AG09309 (cell line): Measurements from ENCODE around the gene UBA1.

Source experiments
- DNase-seq: peaks from one replicate; pipeline ENCODE4 v3.0.0-alpha.2; 2010; ENCODE audit warnings: low read depth
- H3K4me3 ChIP-seq: 2 replicates; pipeline ENCODE4 v1.5.1; 2011; ENCODE audit warnings: mild to moderate bottlenecking, low read depth, low read length, moderate library complexity; ENCODE audit not compliant: control insufficient read depth
- TF ChIP-seq, protein P1 (sequence below): IDR thresholded peaks from 2 replicates; pipeline ENCODE4 v1.5.1; 2011; ENCODE audit warnings: mild to moderate bottlenecking, low read depth, low read length, inconsistent platforms; ENCODE audit not compliant: insufficient read depth, control insufficient read depth; ENCODE audit errors: missing control alignments

Gene UBA1

DNA sequence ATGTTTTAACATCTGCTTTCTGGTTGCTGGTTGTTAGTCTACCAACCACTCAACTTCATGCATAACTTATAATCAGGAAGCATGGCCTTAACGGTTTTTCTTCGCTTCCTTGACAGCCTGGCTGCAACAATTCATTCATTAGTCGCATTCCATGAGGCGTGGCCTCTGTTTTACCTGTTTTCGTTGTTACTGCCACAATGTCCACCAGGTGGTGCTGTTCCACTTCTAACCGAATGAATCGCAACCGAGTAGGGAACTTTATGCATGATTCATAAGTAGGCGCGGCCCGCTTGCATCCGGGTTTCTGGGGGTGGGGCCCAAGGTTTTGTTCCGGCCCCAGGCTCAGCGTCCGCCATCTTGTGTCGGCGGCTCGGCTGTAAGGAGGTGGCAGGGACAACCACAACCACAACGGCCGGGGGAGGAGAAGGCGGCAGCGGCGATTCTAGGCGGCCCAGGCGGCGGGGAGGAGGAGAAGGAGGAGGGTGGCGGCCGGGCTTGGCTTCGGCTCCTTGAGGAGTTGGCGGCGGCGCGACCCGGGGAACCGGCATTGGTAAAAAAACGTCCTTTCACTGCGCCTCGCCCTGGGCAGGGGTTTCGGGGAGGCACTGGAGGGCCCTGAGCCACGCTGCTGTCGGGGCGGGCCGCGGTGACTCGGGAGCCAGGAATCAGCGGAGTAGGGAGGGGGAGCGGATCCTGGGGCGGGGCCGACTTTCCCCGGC, at the start of gene UBA1:
Gene UBA1 (plus strand): TSS at position 355 of the 719 bp plus-strand sequence. CDS start 4,974 bp downstream, outside the sequence.
- peak within 1 kb of the TSS; percentile 97 for H3K4me3 ChIP-seq
- peak; percentile 89 for DNase-seq
- TF ChIP-seq, protein P1, sequence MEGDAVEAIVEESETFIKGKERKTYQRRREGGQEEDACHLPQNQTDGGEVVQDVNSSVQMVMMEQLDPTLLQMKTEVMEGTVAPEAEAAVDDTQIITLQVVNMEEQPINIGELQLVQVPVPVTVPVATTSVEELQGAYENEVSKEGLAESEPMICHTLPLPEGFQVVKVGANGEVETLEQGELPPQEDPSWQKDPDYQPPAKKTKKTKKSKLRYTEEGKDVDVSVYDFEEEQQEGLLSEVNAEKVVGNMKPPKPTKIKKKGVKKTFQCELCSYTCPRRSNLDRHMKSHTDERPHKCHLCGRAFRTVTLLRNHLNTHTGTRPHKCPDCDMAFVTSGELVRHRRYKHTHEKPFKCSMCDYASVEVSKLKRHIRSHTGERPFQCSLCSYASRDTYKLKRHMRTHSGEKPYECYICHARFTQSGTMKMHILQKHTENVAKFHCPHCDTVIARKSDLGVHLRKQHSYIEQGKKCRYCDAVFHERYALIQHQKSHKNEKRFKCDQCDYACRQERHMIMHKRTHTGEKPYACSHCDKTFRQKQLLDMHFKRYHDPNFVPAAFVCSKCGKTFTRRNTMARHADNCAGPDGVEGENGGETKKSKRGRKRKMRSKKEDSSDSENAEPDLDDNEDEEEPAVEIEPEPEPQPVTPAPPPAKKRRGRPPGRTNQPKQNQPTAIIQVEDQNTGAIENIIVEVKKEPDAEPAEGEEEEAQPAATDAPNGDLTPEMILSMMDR, result peak; percentile 81

DNA sequence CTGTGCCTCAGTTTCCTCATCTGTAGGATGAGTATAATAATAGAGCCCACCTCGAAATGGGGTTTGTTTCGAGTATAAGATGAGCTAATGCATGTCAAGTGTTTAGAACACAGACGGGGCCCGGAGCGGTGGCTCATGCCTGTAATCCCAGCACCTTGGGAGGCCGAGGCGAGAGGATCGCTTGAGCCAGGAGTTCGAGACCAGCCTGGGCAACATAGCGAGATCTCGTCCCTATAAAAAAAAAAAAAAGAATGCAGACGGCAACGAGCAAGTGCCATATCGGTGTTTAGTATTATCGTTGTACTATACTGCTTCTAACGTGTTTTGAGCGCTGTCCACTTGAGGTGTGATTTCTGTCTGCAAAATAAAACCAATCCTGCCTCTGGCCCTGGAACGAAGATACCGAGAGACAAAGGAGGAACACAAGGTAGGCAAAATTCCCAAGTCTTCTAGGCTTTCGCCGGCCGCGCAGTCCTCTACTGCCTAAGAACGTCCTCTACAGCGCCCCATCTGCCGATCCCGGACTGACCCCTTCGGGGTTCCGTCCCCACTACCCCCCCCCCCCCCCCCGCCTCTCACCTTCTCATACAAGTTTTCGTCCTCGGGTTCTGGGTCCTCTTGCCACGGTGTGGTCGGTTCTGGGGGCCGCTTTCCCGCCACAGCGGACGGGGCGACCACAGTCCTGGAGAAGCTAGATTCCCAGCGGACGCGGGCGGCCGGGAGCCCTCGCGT, 49.6 kb upstream of the UBA1 start:
- TF ChIP-seq, protein P1, result no peak
- DNase-seq, result no peak
- H3K4me3 ChIP-seq, result peak overlapping the region; percentile 79

DNA sequence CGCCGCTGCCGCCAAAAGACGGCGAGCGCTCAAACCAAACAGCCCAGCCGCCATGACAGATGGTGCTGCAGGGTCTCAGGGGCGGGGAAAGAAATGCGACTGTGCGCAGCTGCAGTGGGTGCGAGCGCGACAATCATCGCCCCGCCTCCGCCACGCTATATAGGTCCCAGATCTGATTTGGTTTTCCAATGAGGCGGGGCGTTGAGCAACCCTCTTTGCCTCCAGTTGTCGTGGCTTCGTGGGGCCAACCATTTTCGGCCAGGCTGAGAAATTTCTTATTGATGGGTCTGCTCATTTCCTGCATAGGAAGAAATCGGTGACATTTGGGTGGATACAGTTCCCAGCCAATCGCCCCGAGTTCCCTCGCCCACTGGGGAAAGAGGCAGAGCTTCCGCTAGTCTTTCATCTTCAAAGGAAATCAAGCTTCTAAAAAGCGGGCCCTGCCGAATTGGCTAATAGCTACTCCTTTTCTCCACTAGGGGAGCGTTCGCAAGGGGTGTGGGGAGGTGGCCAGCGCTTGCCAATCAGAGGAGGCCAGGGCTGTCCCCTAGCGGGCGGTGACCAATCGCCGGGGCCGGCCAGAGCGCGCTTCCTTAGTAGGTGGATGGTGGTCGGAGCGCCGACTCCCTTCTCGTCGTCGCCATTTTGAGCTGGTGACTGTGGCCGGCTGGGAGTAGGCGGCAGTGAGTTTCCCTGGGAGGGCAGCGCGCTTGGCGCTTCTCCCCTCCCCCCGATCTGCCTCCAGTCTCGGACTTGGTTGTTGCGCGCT, 48.8 kb upstream of the UBA1 start, which contains the start of the genes NDUFB11 and RBM10:
Gene NDUFB11 (minus strand): TSS at position 77 of the 769 bp plus-strand sequence. CDS start 23 bp downstream, at position 54.
Gene RBM10 (plus strand): TSS at position 596 of the 769 bp plus-strand sequence. CDS start 2,261 bp downstream, outside the sequence.
- H3K4me3 ChIP-seq, result peak within 1 kb of the TSS; percentile 79
- peak; percentile 79 for DNase-seq
- TF ChIP-seq, protein P1, result peak; percentile 67

DNA sequence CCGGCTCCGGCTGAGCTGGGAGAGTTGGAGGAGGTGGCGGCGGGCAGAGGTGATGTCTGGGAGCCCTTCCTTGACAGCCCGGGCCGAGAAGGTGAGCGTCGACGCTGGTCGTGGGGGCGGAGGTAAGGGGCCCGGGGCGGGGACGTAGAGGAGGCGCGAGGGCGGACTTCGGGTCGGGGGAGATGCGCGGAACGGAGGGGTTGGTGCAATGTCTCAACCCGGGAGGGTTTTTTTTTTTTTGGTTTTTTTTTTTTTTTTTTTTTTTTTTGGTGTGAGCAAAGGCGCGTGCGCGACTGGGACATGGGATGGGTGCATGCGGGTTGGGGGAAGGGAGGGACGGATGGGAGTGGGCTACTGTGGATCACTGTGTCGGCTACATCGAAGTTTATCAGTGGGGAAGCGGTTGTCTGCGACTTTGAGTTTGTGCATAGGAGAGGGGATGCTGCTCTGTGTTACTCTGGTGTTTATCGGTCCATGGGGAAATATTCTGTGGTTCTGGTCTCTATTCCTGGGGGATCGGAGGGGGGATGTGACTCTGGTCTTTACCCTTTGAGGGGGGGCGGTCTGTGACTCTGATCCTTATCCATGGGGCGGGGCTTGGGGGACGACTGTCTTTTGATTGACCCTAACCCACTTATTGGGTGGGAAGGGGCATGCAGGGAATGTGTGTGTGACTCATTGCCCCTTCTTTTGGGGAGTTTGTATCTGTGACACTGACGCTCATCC, 48.1 kb upstream of the UBA1 start:
- H3K4me3 ChIP-seq, result peak overlapping the region; percentile 79
- TF ChIP-seq, protein P1, result no peak
- no peak for DNase-seq

DNA sequence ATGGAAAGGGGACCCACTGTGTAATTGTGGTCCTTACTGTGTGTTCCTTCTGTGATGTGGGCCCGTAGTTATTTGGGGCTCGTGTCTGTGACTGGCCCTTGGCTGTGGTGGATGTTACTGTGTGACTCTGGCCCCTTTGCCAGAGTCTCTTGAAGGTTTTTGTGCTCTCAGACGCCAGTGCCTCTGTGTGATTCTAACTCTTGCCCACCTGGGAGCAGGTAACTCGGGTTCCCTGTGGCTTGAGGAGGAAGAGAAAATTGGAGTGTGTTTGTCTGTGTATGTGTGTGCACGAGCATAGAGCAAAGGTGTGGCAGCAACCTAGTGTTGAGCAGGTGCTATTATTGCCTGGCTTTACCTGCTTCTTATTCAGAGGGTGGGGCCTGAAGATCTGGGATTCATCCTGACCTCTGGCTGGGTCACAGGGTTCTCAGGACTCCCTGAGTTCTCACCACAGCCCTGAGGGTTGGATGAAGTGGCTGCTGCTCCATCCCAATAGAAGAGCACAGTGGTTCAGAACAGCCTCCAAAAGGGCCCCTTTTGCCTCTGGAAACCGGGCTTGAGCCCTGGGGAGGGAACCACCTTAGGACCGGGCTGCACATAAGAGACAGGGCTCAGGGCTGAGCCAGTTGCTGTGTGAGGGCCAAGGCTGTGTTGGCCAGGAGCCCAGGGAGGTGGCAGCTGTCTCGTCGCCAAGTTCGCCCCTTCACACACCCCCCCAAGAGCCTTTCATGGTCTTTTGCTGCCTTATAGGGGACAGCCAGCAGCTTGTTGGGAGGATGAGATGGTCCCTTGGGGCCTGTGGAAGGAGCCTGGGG, 47.3 kb upstream of the UBA1 start:
- no peak for DNase-seq
- TF ChIP-seq, protein P1, result no peak

More for the DNA sequence above, 47.3 kb upstream of the UBA1 start:
- peak overlapping the region; percentile 79 for H3K4me3 ChIP-seq
